H1 (cell line): ENCODE results near the gene EPHA1.

Source experiments
- CTCF ChIP-seq, 3 experiments: IDR thresholded peaks; 1 replicate in 2 of 3; 2 replicates in 1 of 3; pipeline versions ENCODE4 v1.5.1 to v1.6.1; 2011; ENCODE audit warnings: low read length in 3 of 3, mild to moderate bottlenecking in 3 of 3, inconsistent platforms in 2 of 3, low read depth in 1 of 3, moderate library complexity in 1 of 3; ENCODE audit not compliant: insufficient read depth in 1 of 3; ENCODE audit errors: control extremely low read depth in 1 of 3
- EGR1 ChIP-seq: IDR thresholded peaks from 2 replicates; pipeline ENCODE4 v1.6.1; 2011; ENCODE audit warnings: low read depth, low read length, borderline replicate concordance
- EZH2 ChIP-seq: fragments of 200-600 bp; sonication (generic); IDR thresholded peaks from 2 replicates; pipeline ENCODE4 v1.7.1; 2012; ENCODE audit warnings: low read depth, mild to moderate bottlenecking, moderate library complexity, low read length, inconsistent platforms; ENCODE audit not compliant: severe bottlenecking
- KDM4A ChIP-seq: IDR thresholded peaks from one replicate; pipeline ENCODE4 v1.7.1; 2012; ENCODE audit warnings: low read depth, mild to moderate bottlenecking, moderate library complexity, low read length, inconsistent platforms; ENCODE audit not compliant: severe bottlenecking
- NRF1 ChIP-seq: IDR thresholded peaks from 2 replicates; pipeline ENCODE4 v1.6.1; 2011; ENCODE audit warnings: mild to moderate bottlenecking, low read depth, low read length, improper control_type of control experiment
- PHF8 ChIP-seq: fragments of 200-600 bp; sonication (generic); conservative IDR thresholded peaks from 2 replicates; pipeline ENCODE4 v1.7.1; 2012; ENCODE audit warnings: low read depth, mild to moderate bottlenecking, inconsistent platforms, low read length, moderate library complexity
- POLR2A ChIP-seq, 2 experiments: IDR thresholded peaks; 1 replicate in 1 of 2; 2 replicates in 1 of 2; pipeline ENCODE4 v1.6.1; 2011; ENCODE audit warnings: low read depth in 2 of 2, low read length in 2 of 2, mild to moderate bottlenecking in 2 of 2; ENCODE audit errors: control extremely low read depth in 1 of 2
- SIN3A ChIP-seq, 2 experiments: IDR thresholded peaks in 1 of 2; conservative IDR thresholded peaks in 1 of 2; 2 replicates each; pipeline ENCODE4 v1.6.1; 2011 to 2012; ENCODE audit warnings: low read length in 2 of 2, improper control_type of control experiment in 1 of 2, low read depth in 1 of 2, mild to moderate bottlenecking in 1 of 2
- SIX5 ChIP-seq: IDR thresholded peaks from 2 replicates; pipeline ENCODE4 v1.6.1; 2011; ENCODE audit warnings: mild to moderate bottlenecking, low read depth, low read length
- TCF12 ChIP-seq: IDR thresholded peaks from 2 replicates; pipeline ENCODE4 v1.6.1; 2011; ENCODE audit warnings: low read depth, mild to moderate bottlenecking, low read length

GRCh38 chr7:143392875-143393266 lies 15.8 kb downstream of the EPHA1 start:
- TF ChIP-seq POLR2A (IDR thresholded peaks at IDR 0.05; ENCODE audit: control extremely low read depth in 1 of 2, low read depth in 2 of 2, low read length in 2 of 2), result no peak
- TF ChIP-seq CTCF (IDR thresholded peaks at IDR 0.05; ENCODE audit: control extremely low read depth in 1 of 3, insufficient read depth in 1 of 3, low read depth in 1 of 3, low read length in 3 of 3), result no peak
- no peak for TF ChIP-seq SIX5
- no peak for TF ChIP-seq NRF1
- no peak for TF ChIP-seq KDM4A
- no peak for TF ChIP-seq PHF8
- TF ChIP-seq SIN3A (conservative IDR thresholded peaks at IDR 0.05 in 1 of 2, IDR thresholded peaks at IDR 0.05 in 1 of 2; ENCODE audit: low read depth in 1 of 2, low read length in 2 of 2), result no peak
- no peak for TF ChIP-seq TCF12
- no peak for TF ChIP-seq EZH2
- TF ChIP-seq EGR1, result no peak
